ENCODE measurements around the gene ADGRB3. TPM values are rescaled to one million over a fixed set of nuclear protein-coding genes. Genes with fewer than 3 reads are reported as not detected.
"Not testable (repeated sequence)": the region's sequence is repeated elsewhere in the genome, so short reads cannot be mapped to it uniquely, and the experiment has no call there.

The ADGRB3 gene
- total and polyA plus RNA-seq, 12 donors = 0.47 to 2.1 (median 0.85) TPM

DNA sequence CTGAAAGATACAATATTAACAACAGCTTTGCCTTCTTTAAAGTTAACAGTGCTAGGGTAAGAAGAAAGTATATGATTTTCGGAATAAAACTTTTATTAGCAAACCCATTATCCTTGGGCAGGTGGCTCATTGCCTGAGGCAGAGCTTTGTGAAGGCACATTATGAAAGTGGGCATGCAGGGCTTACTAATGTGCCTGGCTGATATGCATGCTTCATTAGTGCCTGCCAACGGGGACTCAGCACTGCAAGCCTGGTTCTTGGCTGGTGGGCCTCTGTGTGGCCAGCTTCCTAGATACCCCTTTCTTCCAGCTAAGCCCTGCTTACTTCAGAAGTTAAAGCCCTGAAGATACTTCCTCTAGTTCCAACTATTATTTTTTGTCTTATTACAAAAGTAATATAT is 481.6 kb downstream of the ADGRB3 start:
- ATAC-seq = no peak

DNA sequence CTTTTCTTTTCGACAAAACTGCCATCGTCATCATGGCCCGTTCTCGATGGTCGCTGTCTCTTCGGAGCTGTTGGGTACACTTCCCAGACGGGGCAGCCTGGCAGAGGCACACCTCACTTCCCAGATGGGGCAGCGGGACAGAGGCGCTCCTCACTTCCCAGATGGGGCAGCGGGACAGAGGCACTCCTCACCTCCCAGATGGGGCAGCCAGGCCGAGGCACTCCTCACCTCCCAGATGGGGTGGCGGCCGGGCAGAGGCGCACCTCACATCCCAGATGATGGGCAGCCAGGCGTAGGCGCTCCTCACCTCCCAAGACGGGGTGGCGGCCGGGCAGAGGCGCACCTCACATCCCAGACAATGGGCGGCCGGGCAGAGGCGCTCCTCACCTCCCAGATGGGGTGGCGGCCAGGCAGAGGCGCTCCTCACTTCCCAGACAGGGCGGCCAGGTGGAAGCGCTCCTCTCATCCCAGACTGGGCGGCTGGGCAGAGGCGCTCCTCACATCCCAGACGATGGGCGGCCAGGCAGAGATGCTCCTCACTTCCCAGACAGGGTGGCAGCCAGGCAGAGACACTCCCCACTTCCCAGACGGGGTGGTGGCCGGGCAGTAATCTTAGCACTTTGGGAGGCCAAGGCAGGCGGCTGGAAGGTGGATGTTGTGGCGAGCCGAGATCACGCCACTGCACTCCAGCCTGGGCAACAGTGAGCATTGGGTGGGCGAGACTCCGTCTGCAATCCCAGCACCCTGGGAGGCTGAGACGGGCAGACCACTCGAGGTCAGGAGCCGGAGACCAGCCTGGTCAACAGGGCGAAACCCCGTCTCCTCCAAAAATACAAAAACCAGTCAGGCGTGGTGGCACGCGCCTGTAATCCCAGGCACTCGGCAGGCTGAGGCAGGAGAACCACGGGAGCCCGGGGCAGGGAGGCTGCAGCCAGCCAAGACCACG is 486.7 kb downstream of the ADGRB3 start:
- DNase-seq; H3K36me3 ChIP-seq; H3K4me1 ChIP-seq; H3K27me3 ChIP-seq; H3K4me3 ChIP-seq; ATAC-seq; intact Hi-C loops (cut with DNase I); H3K9me3 ChIP-seq; H3K27ac ChIP-seq: not testable (repeated sequence)
- 82 to 91% methylated on average over 48 to 51 of the region's 51 CpGs for WGBS, 2 donors

More for the DNA sequence above, 481.6 kb downstream of the ADGRB3 start:
- Histone ChIP-seq H3K36me3 (no peaks in the 10 kb centered on the region), H3K9me3 (peaks cover 0 to 4% (median 0%) of the 10 kb centered on the region in 11 donors), H3K27ac (no peak overlapping the region), H3K4me3 (no peak overlapping the region), H3K27me3 (no peaks in the 10 kb centered on the region), H3K4me1 (no peaks in the 10 kb centered on the region)
- DNase-seq = no peak
- 72 to 74% methylated on average over 2 of the region's 2 CpGs for WGBS, 2 donors
- TF ChIP-seq, protein P1, sequence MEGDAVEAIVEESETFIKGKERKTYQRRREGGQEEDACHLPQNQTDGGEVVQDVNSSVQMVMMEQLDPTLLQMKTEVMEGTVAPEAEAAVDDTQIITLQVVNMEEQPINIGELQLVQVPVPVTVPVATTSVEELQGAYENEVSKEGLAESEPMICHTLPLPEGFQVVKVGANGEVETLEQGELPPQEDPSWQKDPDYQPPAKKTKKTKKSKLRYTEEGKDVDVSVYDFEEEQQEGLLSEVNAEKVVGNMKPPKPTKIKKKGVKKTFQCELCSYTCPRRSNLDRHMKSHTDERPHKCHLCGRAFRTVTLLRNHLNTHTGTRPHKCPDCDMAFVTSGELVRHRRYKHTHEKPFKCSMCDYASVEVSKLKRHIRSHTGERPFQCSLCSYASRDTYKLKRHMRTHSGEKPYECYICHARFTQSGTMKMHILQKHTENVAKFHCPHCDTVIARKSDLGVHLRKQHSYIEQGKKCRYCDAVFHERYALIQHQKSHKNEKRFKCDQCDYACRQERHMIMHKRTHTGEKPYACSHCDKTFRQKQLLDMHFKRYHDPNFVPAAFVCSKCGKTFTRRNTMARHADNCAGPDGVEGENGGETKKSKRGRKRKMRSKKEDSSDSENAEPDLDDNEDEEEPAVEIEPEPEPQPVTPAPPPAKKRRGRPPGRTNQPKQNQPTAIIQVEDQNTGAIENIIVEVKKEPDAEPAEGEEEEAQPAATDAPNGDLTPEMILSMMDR (IDR thresholded peaks at IDR 0.05) = no peak
- intact Hi-C loops (cut with DNase I) = no loop called here

DNA sequence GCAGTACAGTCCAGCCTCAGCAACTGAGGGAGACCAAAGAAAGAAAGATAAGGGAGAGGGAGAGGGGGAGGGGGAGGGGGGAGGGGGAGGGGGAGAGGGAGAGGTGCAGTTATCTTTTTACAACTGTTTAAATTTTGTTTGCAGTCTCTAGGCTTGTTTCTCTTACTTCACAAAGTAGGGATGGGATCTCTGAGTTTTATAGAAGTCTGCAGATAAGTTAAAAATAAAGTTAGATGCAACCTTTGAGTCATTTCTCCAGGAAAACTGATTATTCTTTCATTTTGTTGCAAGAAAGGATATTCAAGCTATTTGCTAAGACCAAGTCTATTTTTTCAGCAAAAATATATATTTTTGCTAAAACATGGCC is 487.3 kb downstream of the ADGRB3 start:
- TF ChIP-seq, protein P1 (IDR thresholded peaks at IDR 0.05) = no peak
- DNase-seq (no peak), ATAC-seq (no peak)
- Histone ChIP-seq H3K9me3 (no peaks in the 10 kb centered on the region), H3K27me3 (no peaks in the 10 kb centered on the region), H3K4me1 (no peaks in the 10 kb centered on the region), H3K27ac (no peak overlapping the region), H3K4me3 (no peak overlapping the region), H3K36me3 (no peaks in the 10 kb centered on the region)
- intact Hi-C loops (cut with DNase I) = no loop called here

DNA sequence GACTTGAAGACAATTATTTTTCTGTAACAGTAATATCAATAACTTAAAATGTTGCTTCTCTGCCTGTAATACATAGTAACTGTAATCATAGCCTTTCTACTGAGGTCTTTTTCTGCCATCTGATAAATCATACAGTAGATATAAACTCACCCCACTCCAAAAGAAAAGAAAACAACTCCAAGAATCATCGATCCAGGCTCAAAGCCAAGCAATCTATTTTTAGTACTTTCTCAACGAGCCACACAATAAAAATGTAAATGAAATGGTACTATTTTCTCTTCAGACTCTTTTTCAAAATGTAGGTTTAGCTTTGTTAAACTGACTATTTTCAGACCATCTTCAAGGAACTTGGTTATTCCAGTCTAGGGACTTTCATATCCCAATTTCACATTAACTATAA is 493.3 kb downstream of the ADGRB3 start:
- H3K4me1 ChIP-seq = peaks cover 0 to 6% (median 0%) of the 10 kb centered on the region in 9 donors
- ATAC-seq (no peak), DNase-seq (no peak)
- H3K36me3 ChIP-seq = no peaks in the 10 kb centered on the region
- WGBS, 2 donors = 15 to 26% methylated on average over 2 of the region's 2 CpGs
- H3K4me3 ChIP-seq = no peak overlapping the region
- no peak overlapping the region for H3K27ac ChIP-seq
- H3K9me3 ChIP-seq = peaks cover 0 to 7% (median 0%) of the 10 kb centered on the region in 11 donors
- TF ChIP-seq, protein P1 (IDR thresholded peaks at IDR 0.05) = no peak
- no peaks in the 10 kb centered on the region for H3K27me3 ChIP-seq
- intact Hi-C loops (cut with DNase I) = no loop called here

DNA sequence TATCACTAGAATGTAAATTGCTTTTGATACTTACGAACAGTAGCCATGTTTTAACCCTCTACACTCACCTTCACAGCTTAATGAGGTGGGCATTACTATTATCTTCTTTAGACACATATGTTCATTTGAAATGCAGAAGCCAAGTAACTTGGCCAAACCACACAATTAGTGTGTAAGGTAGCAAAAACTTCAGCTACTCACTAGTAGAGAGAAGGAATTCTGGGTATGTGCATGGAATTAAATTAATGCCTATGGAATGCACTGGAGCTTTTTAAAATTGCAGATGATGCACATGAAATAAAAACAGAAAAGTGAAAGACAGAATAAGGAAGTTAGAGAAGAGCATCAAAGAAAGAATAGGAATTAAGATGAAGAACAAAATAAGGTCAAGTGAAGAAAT is 494.0 kb downstream of the ADGRB3 start:
- H3K36me3 ChIP-seq = no peaks in the 10 kb centered on the region
- TF ChIP-seq, protein P1 (IDR thresholded peaks at IDR 0.05) = no peak
- H3K4me1 ChIP-seq = peaks cover 0 to 6% (median 0%) of the 10 kb centered on the region in 9 donors
- 61 to 64% methylated on average over 1 of the region's 1 CpG for WGBS, 2 donors
- peaks cover 0 to 7% (median 0%) of the 10 kb centered on the region in 11 donors for H3K9me3 ChIP-seq
- intact Hi-C loops (cut with DNase I) = no loop called here
- no peak for DNase-seq
- no peak overlapping the region for H3K4me3 ChIP-seq
- ATAC-seq = no peak
- no peak overlapping the region for H3K27ac ChIP-seq
- no peaks in the 10 kb centered on the region for H3K27me3 ChIP-seq

Data from heart right ventricle (tissue), 16 donors.